ENCODE measurements around the gene TCERG1L. TPM values are rescaled to one million over a fixed set of nuclear protein-coding genes. Genes with fewer than 3 reads are reported as not detected.

Gene TCERG1L
- total RNA-seq, 4 donors from 2014 or later, result 0.24 TPM; not detected in 3

GRCh38 chr10:131092386-131092785 is 219.1 kb downstream of the TCERG1L start:
- ATAC-seq (ENCODE audit: low FRiP score) (no peak), DNase-seq (ENCODE audit: low spot score) (no peak)
- TF ChIP-seq CTCF (IDR thresholded peaks at IDR 0.05), result no peak

GRCh38 chr10:131091682-131092081 is 219.8 kb downstream of the TCERG1L start:
- no peak for ATAC-seq (ENCODE audit: low FRiP score)
- DNase-seq (ENCODE audit: low spot score), result no peak
- TF ChIP-seq CTCF (IDR thresholded peaks at IDR 0.05), result no peak

- DNase-seq (ENCODE audit: low spot score) (no peak), ATAC-seq (ENCODE audit: low FRiP score) (no peak)
- TF ChIP-seq CTCF (IDR thresholded peaks at IDR 0.05), result no peak
Measured at GRCh38 chr10:131090761-131091661, 220.5 kb downstream of the TCERG1L start.

- no peak for DNase-seq (ENCODE audit: low spot score)
- TF ChIP-seq CTCF (IDR thresholded peaks at IDR 0.05), result no peak
- ATAC-seq (ENCODE audit: low FRiP score), result no peak
Measured at GRCh38 chr10:131089861-131090260, 221.7 kb downstream of the TCERG1L start.

- DNase-seq (ENCODE audit: low spot score) (no peak), ATAC-seq (ENCODE audit: low FRiP score) (no peak)
- no peak for TF ChIP-seq CTCF (IDR thresholded peaks at IDR 0.05)
Measured at GRCh38 chr10:131089150-131089549, 222.4 kb downstream of the TCERG1L start.

GRCh38 chr10:131088619-131089018 is 222.9 kb downstream of the TCERG1L start:
- ATAC-seq (ENCODE audit: low FRiP score) (no peak), DNase-seq (ENCODE audit: low spot score) (no peak)

More at GRCh38 chr10:131088619-131089018, 222.9 kb downstream of the TCERG1L start:
- TF ChIP-seq CTCF (IDR thresholded peaks at IDR 0.05), result no peak
